Heart left ventricle (tissue), 13 donors: Measurements from ENCODE around the gene SMOC2.

Source experiments
- POLR2A ChIP-seq, 2 donors: fragments of 450-650 bp; IDR thresholded peaks; one replicate each; pipeline ENCODE4 v1.6.1; 2017; ENCODE audit warnings: antibody characterized with exemption in 2 of 2, mild to moderate bottlenecking in 2 of 2, moderate library complexity in 2 of 2
- TF ChIP-seq, protein P1 (sequence below), 12 donors: fragments of 200-600 bp; sonication (generic) in 4 of 12; IDR thresholded peaks; one replicate each; pipeline versions ENCODE4 v1.5.0 to v1.8.0; 2018 to 2022; ENCODE audit warnings: antibody characterized with exemption in 12 of 12, mild to moderate bottlenecking in 5 of 12
- donor health status: ischemic (EF 13 %, LVEDD 7.1; RV severe dilation, severe dysfunction).
- donor health status: DM: no; HTN: yes; CAD: no.
- donor health status: DM: no; HTN: no; CAD: no.
- donor health status: ischemic (EF 25% LVEDD 6.9; RV normal size, moderate dysfunction).
- donor health status: ischemic (EF 25% LVEDD 5.7; RV mildly dilated, moderate dysfunction).
- donor health status: ischemic (EF 35%, LVEDD 5.7; RV mildly dilated, moderate dysfunction).
- donor health status: nonischemic (EF 11% LVEDD 7.7; RV severe dilation, severe dysfunction).
- donor health status: DM: yes; HTN: yes; CAD: no.
- donor health status: PGD.
- donor health status: ischemic (EF 29% LVEDD 5.4; RV normal size, mild dysfunction).
- donor health status: nonischemic (EF 23%, LVEDD 6.1; RV moderate dilation, normal function).

DNA sequence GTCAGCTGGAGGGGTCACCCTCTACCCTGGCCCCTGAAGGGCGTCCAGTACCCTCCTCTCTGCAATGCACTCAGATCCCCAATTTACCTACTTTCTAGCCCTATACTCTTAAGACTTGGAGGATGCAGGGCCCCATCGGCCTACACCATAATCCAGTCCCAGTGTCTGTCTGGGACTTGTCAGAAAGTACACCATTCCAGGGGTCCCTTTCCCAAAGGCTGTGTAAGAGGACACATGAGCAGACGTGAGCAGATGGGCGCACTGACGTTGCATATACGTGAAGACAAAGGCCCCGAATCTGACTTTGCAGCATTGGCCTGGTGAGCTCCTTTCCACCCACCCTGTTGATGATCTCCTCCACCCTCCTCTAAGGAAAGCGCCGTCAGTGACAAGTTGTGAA, 20.9 kb upstream of the SMOC2 start:
- TF ChIP-seq, protein P1, sequence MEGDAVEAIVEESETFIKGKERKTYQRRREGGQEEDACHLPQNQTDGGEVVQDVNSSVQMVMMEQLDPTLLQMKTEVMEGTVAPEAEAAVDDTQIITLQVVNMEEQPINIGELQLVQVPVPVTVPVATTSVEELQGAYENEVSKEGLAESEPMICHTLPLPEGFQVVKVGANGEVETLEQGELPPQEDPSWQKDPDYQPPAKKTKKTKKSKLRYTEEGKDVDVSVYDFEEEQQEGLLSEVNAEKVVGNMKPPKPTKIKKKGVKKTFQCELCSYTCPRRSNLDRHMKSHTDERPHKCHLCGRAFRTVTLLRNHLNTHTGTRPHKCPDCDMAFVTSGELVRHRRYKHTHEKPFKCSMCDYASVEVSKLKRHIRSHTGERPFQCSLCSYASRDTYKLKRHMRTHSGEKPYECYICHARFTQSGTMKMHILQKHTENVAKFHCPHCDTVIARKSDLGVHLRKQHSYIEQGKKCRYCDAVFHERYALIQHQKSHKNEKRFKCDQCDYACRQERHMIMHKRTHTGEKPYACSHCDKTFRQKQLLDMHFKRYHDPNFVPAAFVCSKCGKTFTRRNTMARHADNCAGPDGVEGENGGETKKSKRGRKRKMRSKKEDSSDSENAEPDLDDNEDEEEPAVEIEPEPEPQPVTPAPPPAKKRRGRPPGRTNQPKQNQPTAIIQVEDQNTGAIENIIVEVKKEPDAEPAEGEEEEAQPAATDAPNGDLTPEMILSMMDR (IDR thresholded peaks at IDR 0.05): no peak
- TF ChIP-seq POLR2A (IDR thresholded peaks at IDR 0.05): no peak
